K562 (cell line): ENCODE measurements around the gene LARP4B. TPM values are rescaled to one million over a fixed set of nuclear protein-coding genes. Genes with fewer than 3 reads are reported as not detected.

Experiments
- ATAC-seq: fragments of 200-7000 bp; cut with Tn5 transposase; 3 replicates; pipeline ENCODE4 v1.9.1; 2020; ENCODE audit warnings: moderate library complexity
- BruUV-seq: library from RNA; stranded (reverse); fragments of 400-500 nt; replicated peaks from 2 replicates; lab custom pipeline; 2021; lab: Mats Ljungman, UMichigan
- CTCF ChIA-PET: fragments of 300-600 bp; formaldehyde crosslinking; extraction: SDS; loops from one replicate; lab custom pipeline; 2021; ENCODE audit warnings: low intra/inter-chr PET ratio; lab: Yijun Ruan, JAX
- POLR2A ChIA-PET: fragments of 300-600, 350-650 bp; sonication (Branson Sonifier 250); formaldehyde crosslinking; extraction: SDS; loops from one replicate; lab custom pipeline; 2021; ENCODE audit warnings: antibody characterized with exemption, inconsistent platforms; lab: Yijun Ruan, JAX
- DNase-seq, 4 experiments: peaks; one replicate each; pipeline versions ENCODE4 v3.0.0 to v3.0.0-alpha.2; 2011 to 2018; ENCODE audit warnings: low spot score in 3 of 4, mixed read lengths in 3 of 4; ENCODE audit errors: extremely low read depth in 1 of 4
- FAIRE-seq: peaks from 2 replicates; lab custom pipeline; 2011; peaks lifted over from hg19 to GRCh38; lab: Jason Lieb, UNC
- H2AFZ ChIP-seq: 2 replicates; pipeline ENCODE4 v1.6.0; 2011; ENCODE audit warnings: low read depth, low read length, control low read depth, inconsistent platforms
- H3K27ac ChIP-seq: fragments of 200-600 bp; 3 replicates; pipeline ENCODE4 v1.8.0; 2011; ENCODE audit warnings: low read depth, mild to moderate bottlenecking, control low read depth, inconsistent platforms, low read length, moderate library complexity, mixed read lengths; ENCODE audit errors: extremely low read depth
- H3K27me3 ChIP-seq, 2 experiments: fragments of 300-600 bp in 1 of 2; 2 replicates in 1 of 2; 3 replicates in 1 of 2; pipeline versions ENCODE4 v1.6.0 to v1.8.0; 2011; ENCODE audit warnings: inconsistent platforms in 2 of 2, low read length in 2 of 2, mild to moderate bottlenecking in 1 of 2, mixed read lengths in 1 of 2, moderate library complexity in 1 of 2; ENCODE audit not compliant: control insufficient read depth in 2 of 2, insufficient read depth in 2 of 2
- H3K36me3 ChIP-seq: fragments of 300-600 bp; 3 replicates; pipeline ENCODE4 v1.8.0; 2011; ENCODE audit warnings: mild to moderate bottlenecking, low read length, inconsistent platforms; ENCODE audit not compliant: control insufficient read depth, insufficient read depth
- H3K4me1 ChIP-seq, 2 experiments: fragments of 200-600 bp in 1 of 2; replicated peaks in 1 of 2; 2 replicates in 1 of 2; 3 replicates in 1 of 2; pipeline versions ENCODE4 v1.5.1 to v1.8.0; 2011; ENCODE audit warnings: inconsistent platforms in 2 of 2, low read length in 2 of 2, mild to moderate bottlenecking in 1 of 2, mixed read lengths in 1 of 2, moderate library complexity in 1 of 2; ENCODE audit not compliant: control insufficient read depth in 2 of 2, insufficient read depth in 2 of 2
- H3K4me2 ChIP-seq: 2 replicates; pipeline ENCODE4 v1.6.1; 2011; ENCODE audit warnings: low read length, control low read depth, inconsistent platforms, mixed read lengths; ENCODE audit not compliant: insufficient read depth
- H3K4me3 ChIP-seq: fragments of 200-600 bp; sonication (generic), shearing (Covaris generic); 2 replicates; pipeline ENCODE4 v1.5.1; 2016; ENCODE audit warnings: control low read depth, inconsistent platforms
- H3K79me2 ChIP-seq: fragments of 200-600 bp; 3 replicates; pipeline ENCODE4 v1.8.0; 2011; ENCODE audit warnings: low read length, inconsistent platforms; ENCODE audit not compliant: control insufficient read depth, insufficient read depth
- H3K9ac ChIP-seq, 2 experiments: 2 replicates each; pipeline versions ENCODE4 v1.6.0 to v1.6.1; 2011; ENCODE audit warnings: low read depth in 2 of 2, low read length in 2 of 2, control low read depth in 1 of 2, inconsistent platforms in 1 of 2, mild to moderate bottlenecking in 1 of 2, mixed read lengths in 1 of 2; ENCODE audit not compliant: insufficient read depth in 1 of 2
- H3K9me1 ChIP-seq: one replicate; pipeline ENCODE4 v1.6.0; 2011; ENCODE audit warnings: inconsistent platforms, mild to moderate bottlenecking, low read length, moderate library complexity; ENCODE audit not compliant: control insufficient read depth, insufficient read depth
- H3K9me3 ChIP-seq: replicated peaks from 2 replicates; pipeline ENCODE4 v1.5.1; 2011; ENCODE audit warnings: low read depth, low read length, inconsistent platforms; ENCODE audit not compliant: control insufficient read depth, insufficient read depth
- H4K20me1 ChIP-seq: replicated peaks from 2 replicates; pipeline ENCODE4 v1.6.1; 2011; ENCODE audit warnings: low read length, inconsistent platforms, mixed read lengths; ENCODE audit not compliant: control insufficient read depth, insufficient read depth
- BRF1 ChIP-seq: IDR thresholded peaks from 3 replicates; pipeline ENCODE4 v1.6.1; 2011; ENCODE audit warnings: borderline replicate concordance, mild to moderate bottlenecking; ENCODE audit not compliant: insufficient read length; ENCODE audit errors: extremely low read depth
- CCAR2 ChIP-seq: fragments of 200-400 bp; formaldehyde crosslinking; IDR thresholded peaks from 2 replicates; pipeline ENCODE4 v1.6.1; 2017; ENCODE audit warnings: mild to moderate bottlenecking, low read depth, low read length
- CUX1 ChIP-seq: fragments of 200-800 bp; sonication (Bioruptor generic); IDR thresholded peaks from 2 replicates; pipeline ENCODE4 v1.6.1; 2016; ENCODE audit warnings: missing genetic modification characterization, missing compliant biosample characterization
- ERF ChIP-seq: fragments of 450-650 bp; formaldehyde crosslinking; IDR thresholded peaks from 2 replicates; pipeline ENCODE4 v1.4.0; 2020; ENCODE audit warnings: mild to moderate bottlenecking, mixed read lengths
- HDAC8 ChIP-seq: fragments of 450-650 bp; IDR thresholded peaks from 2 replicates; pipeline ENCODE4 v1.6.1; 2016; ENCODE audit warnings: mild to moderate bottlenecking, missing genetic modification characterization, moderate library complexity, missing compliant biosample characterization
- MEIS2 ChIP-seq: fragments of 450-650 bp; IDR thresholded peaks from 2 replicates; pipeline ENCODE4 v1.6.1; 2014; ENCODE audit warnings: mild to moderate bottlenecking; ENCODE audit not compliant: partially characterized antibody
- NCOA4 ChIP-seq: fragments of 450-650 bp; IDR thresholded peaks from 2 replicates; pipeline ENCODE4 v1.6.1; 2018; ENCODE audit warnings: mild to moderate bottlenecking; ENCODE audit not compliant: partially characterized antibody
- POLR2H ChIP-seq: IDR thresholded peaks from 2 replicates; pipeline ENCODE4 v1.6.1; 2016; ENCODE audit warnings: missing genetic modification characterization, low read depth, mild to moderate bottlenecking, control low read depth, missing compliant biosample characterization, moderate library complexity
- SMARCB1 ChIP-seq: IDR thresholded peaks from 2 replicates; pipeline ENCODE4 v1.6.1; 2011; ENCODE audit warnings: improper control_type of control experiment, low read depth; ENCODE audit not compliant: insufficient read length
- ZKSCAN8 ChIP-seq: fragments of 200-800 bp; sonication (Bioruptor generic); IDR thresholded peaks from 2 replicates; pipeline ENCODE4 v1.6.1; 2016; ENCODE audit warnings: missing genetic modification characterization, missing compliant biosample characterization
- ZNF444 ChIP-seq: fragments of 250-450 bp; sonication (Bioruptor Pico); IDR thresholded peaks from 2 replicates; pipeline ENCODE4 v1.4.0; 2020; ENCODE audit warnings: mild to moderate bottlenecking, moderate library complexity
- ZNF445 ChIP-seq: fragments of 250-450 bp; sonication (Bioruptor Pico); IDR thresholded peaks from 2 replicates; pipeline ENCODE4 v1.4.0; 2020; ENCODE audit warnings: low read depth, mild to moderate bottlenecking, moderate library complexity
- ZNF518B ChIP-seq: fragments of 250-450 bp; sonication (Bioruptor Pico); IDR thresholded peaks from 2 replicates; pipeline ENCODE4 v1.5.0; 2021; ENCODE audit warnings: mild to moderate bottlenecking, moderate library complexity
- ZNF644 ChIP-seq: fragments of 200-800 bp; sonication (Bioruptor generic); IDR thresholded peaks from 2 replicates; pipeline ENCODE4 v1.6.1; 2016; ENCODE audit warnings: low read depth, missing genetic modification characterization, missing compliant biosample characterization
- ZNF695 ChIP-seq: fragments of 450-650 bp; formaldehyde crosslinking; IDR thresholded peaks from 2 replicates; pipeline ENCODE4 v1.4.0; 2020; ENCODE audit warnings: mild to moderate bottlenecking, moderate library complexity
- WGBS: fragments of 100-300 bp; shearing (Covaris generic); methylation state at CpG from one replicate; pipeline ENCODE4 v1.1.6; 2016; ENCODE audit warnings: low coverage, mixed read lengths; ENCODE audit not compliant: insufficient coverage; ENCODE audit errors: missing lambda C conversion rate; 5-methylcytosine and 5-hydroxymethylcytosine counted together
- in situ Hi-C: fragments of 300-500 bp; cut with MboI; formaldehyde crosslinking; loops from 4 replicates; pipeline ENCODE4 v1.15.0; 2018; ENCODE audit warnings: inconsistent platforms, mixed read lengths
- intact Hi-C: fragments of 100-400 bp; cut with micrococcal nuclease; formaldehyde crosslinking; loops from 2 replicates; pipeline ENCODE4 v1.14.2; 2022
- polyA plus RNA-seq, 8 experiments: library from polyadenylated mRNA; depleted of rRNA in 4 of 8; stranded (reverse) in 5 of 8; unstranded in 3 of 8; fragments of >200 nt; fragmentation: Nextera tagmentation in 2 of 8; fragmentation: Illumina TruSeq in 1 of 8; extraction: Ambion mirVana in 2 of 8; extraction: Trizol in 1 of 8; gene quantifications; 2 replicates each; pipeline versions ENCODE4 v1.2.1 to v1.2.3, GENCODE V29; 2011 to 2014; ENCODE audit warnings: inconsistent platforms in 1 of 8, missing spikeins in 1 of 8
- total RNA-seq, 7 experiments: library from RNA; depleted of rRNA in 6 of 7; stranded (reverse); fragments of >200 nt in 6 of 7; fragmentation: Illumina TruSeq in 2 of 7; extraction: Trizol in 2 of 7; gene quantifications; 2 replicates each; pipeline versions ENCODE4 v1.2.1 to v1.2.3, GENCODE V29; 2011 to 2021; ENCODE audit warnings: low replicate concordance in 1 of 7

The LARP4B gene
- total and polyA plus RNA-seq, 9 of the 15 experiments (the other 6 are each of a cell fraction or from before 2014, with no cell fraction given): 11.8 to 130 (median 42.6) TPM

- intact Hi-C loops (no loop called here), in situ Hi-C loops (no loop called here)
- H3K4me3 ChIP-seq: no peak overlapping the region
- H2AFZ ChIP-seq: no peak overlapping the region
- H3K9me1 ChIP-seq: no peaks in the 10 kb centered on the region
- no peak for DNase-seq
- 84% methylated on average over 3 of the region's 3 CpGs for WGBS
- peaks cover 11% of the 10 kb centered on the region; the same call in 1 of the 2 replicates for H4K20me1 ChIP-seq
- no peak for ATAC-seq
- no TSS peak for BruUV-seq
- H3K4me2 ChIP-seq: no peak overlapping the region
- no peak overlapping the region for H3K27ac ChIP-seq
- no peaks in the 10 kb centered on the region for H3K27me3 ChIP-seq
- H3K4me1 ChIP-seq: no peaks in the 10 kb centered on the region
- H3K79me2 ChIP-seq: peaks cover 72% of the 10 kb centered on the region
- H3K36me3 ChIP-seq: peaks cover 87% of the 10 kb centered on the region
- POLR2A ChIA-PET: interaction anchor here (1.4 kb wide), 1 partner anchor 10 kb away, joined by 6 read pairs; no protein-coding TSS in a partner anchor
- no peaks in the 10 kb centered on the region for H3K9me3 ChIP-seq
- CTCF ChIA-PET: no interaction called here
- H3K9ac ChIP-seq: no peak overlapping the region
- no peak for FAIRE-seq
- TF ChIP-seq POLR2H: no peak
- no peak for TF ChIP-seq NCOA4
- no peak for TF ChIP-seq ZNF518B (CRISPR knock-in tag)
- no peak for TF ChIP-seq SMARCB1
- no peak for TF ChIP-seq ERF (CRISPR knock-in tag)
- no peak for TF ChIP-seq BRF1
- TF ChIP-seq ZNF444 (CRISPR knock-in tag): no peak
- TF ChIP-seq ZNF695 (CRISPR knock-in tag): no peak
- no peak for TF ChIP-seq ZNF445 (CRISPR knock-in tag)
- TF ChIP-seq MEIS2: no peak
- no peak for TF ChIP-seq ZKSCAN8
- no peak for TF ChIP-seq CCAR2
- no peak for TF ChIP-seq ZNF644 (tag)
- TF ChIP-seq CUX1: no peak
- no peak for TF ChIP-seq HDAC8 (tag)
Measured at GRCh38 chr10:869171-869570, 62.3 kb downstream of the LARP4B start.
